Measurements from ENCODE around the gene STPG4.
"Not testable (repeated sequence)": the region's sequence is repeated elsewhere in the genome, so short reads cannot be mapped to it uniquely, and the experiment has no call there.

STPG4 gene

DNA sequence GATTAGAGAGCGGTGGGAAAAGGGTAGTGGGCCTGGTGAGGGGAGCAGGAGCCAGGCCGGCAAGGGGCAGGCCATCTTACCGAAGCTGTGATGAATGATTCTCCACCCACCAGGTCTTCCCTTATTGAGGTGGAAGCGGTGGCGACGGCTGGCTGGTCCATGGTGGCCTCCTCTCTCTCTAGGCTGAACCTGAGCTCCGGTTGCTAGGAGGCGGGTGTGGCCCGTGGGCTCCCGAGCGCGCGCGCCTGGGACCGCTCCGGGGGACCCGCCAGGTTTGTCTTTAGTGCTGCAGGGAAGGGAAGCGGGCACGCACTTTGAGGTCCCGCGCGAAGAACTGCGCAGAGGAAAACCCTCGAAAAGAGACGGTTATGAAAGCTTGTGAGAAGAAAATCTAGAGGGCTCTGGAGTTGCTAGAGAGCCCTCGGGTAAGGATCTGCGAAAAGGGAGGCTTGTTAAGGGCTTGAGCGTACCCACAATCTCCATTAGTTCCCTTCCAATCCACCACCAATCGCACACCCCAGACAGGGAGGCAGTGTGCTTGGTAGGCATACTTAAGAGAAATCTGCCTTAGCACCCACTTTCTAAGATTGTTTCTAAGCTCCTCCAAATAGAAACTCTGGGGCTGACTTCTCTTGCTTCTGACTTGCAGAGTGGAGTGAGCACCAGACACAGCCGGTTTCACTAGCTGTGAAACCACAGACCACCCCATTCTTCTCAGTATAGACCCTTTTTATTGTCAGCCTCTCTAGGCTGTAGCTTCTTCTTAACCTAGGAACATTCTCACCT, at the start of gene STPG4:
Gene STPG4 (minus strand): TSS at position 218 of the 786 bp plus-strand sequence. CDS start 57 bp downstream, at position 161.
- in situ Hi-C loops (cut with HindIII; ENCODE audit: low sequenced_read_pairs), result loop anchor here (25.0 kb wide), 1 partner anchor 143 kb away; no protein-coding TSS in a partner anchor

DNA sequence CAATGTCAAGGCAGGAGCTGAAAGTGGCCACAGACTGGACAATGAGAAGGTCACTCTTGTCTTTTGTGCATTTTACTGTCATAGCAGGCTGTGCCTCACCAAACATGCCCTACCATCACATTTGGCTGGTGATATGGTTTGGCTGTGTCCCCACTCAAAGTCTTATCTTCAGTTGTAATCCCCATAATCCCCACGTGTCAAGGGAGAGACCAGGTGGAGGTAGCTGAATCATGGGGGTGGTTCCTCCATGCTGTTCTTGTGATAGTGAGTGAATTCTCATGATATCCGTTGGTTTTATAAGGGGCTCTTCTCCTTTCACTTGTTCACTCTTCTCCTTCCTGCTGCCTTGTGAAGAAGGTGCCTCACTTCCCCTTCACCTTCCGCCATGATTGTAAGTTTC, 49.6 kb upstream of the STPG4 start:
- in situ Hi-C loops (cut with HindIII; ENCODE audit: low sequenced_read_pairs), result no loop called here

GRCh38 chr2:47203995-47204394, 48.9 kb upstream of the STPG4 start:
- in situ Hi-C loops (cut with HindIII; ENCODE audit: low sequenced_read_pairs), result no loop called here

DNA sequence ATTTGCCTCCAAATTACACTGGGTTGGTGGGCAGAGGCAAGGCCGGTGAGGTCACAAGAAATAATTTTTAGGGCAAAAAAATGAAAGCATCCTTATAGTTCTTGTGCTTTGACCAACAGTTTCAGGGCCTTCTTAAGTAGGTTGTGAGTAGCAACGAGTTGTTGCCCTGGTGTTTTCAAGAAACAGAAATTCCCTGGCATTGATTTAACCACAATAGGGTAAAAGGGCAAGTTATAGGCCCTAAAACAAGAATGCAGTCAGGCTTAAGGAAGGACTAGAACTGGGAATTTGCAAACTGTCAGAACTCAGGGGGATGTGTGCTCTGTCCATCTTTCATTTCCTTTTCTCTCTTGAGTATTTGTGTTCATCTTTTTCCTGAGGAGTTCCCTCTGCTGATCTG, 46.1 kb upstream of the STPG4 start:
- in situ Hi-C loops (cut with HindIII; ENCODE audit: low sequenced_read_pairs), result no loop called here

DNA sequence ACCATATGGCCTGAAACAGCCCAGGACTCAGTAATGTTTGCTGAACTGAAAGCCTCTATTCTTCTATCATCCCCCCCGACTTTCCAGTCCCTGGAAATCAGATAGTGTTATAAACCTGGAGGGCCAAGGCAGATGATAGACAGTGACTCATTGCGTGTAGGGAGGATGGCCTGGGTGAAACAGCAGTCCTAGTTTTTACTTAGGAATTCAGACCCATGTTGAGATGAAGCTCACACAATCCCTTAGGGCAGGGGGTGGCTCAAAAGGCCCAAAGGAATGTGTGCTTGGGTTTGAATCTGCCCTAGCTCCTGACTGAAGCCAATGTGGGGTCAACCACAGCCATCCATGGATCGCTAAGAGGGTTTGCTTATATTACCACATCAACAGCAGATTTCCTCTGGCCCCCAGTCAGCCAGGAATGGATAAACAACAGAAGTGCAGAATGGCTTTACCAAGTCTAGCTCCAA, 43.9 kb upstream of the STPG4 start:
- in situ Hi-C loops (cut with HindIII; ENCODE audit: low sequenced_read_pairs), result no loop called here

DNA sequence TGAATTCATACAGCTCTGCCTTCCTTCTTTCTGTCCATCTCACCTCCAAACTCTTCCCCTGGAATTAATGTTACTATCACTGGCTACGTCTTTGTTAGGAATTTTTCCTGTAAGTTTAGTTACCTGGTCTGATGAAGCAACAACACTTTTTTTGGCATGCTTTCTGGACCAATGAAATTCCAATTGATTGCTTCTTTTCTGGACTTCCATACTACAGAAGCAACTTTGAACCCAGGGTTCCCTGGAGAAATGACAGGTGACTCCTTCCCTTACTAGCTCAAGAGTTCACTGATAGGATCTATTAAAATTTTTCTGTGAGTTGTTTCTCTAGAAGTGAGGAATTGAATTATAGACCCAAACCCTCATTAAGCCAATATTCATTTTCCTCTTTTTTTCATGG, 41.4 kb upstream of the STPG4 start:
- in situ Hi-C loops (cut with HindIII; ENCODE audit: low sequenced_read_pairs), result no loop called here

DNA sequence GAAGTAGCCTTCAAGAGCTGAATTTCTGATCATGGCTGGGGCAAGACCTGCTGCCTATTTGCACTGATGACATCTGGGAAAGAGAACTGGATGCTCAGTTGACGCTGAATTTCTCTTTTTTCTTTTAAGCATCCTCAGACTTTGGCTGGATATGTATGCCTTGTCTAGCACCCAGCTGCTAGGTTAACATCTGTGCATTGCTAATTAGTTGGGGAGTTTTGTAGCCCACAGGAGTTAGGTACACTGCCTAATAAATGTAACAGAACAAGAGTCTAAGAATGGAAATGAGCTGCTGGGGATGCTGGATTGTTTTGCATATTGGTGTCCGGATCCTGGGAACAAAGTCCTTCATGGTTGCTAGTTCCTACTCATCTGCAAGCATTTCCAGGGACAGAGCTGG, 40.9 kb upstream of the STPG4 start:
- in situ Hi-C loops (cut with HindIII; ENCODE audit: low sequenced_read_pairs), result no loop called here

DNA sequence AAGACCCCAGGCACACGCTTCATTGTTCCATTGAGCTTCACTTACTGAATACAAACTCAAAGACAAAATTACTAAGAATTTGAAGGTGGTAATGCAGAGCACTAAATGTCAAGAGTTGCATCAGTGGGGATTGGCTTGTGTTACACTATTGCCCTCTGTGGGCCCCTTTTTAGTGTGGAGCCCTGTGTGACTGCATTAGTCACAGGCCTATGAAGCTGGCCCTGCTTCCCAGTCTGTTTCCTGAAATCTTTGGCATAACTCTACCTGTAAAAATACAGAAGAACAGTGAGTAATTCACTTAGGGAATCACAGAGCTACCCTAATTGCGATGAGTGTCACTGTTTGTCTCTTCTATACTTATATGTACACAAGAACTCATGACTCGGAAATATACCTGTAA, 40.0 kb upstream of the STPG4 start:
- in situ Hi-C loops (cut with HindIII; ENCODE audit: low sequenced_read_pairs), result no loop called here

- in situ Hi-C loops (cut with HindIII; ENCODE audit: low sequenced_read_pairs), result no loop called here
These were observed 39.3 kb upstream of the STPG4 start for GRCh38 chr2:47194410-47194809.

DNA sequence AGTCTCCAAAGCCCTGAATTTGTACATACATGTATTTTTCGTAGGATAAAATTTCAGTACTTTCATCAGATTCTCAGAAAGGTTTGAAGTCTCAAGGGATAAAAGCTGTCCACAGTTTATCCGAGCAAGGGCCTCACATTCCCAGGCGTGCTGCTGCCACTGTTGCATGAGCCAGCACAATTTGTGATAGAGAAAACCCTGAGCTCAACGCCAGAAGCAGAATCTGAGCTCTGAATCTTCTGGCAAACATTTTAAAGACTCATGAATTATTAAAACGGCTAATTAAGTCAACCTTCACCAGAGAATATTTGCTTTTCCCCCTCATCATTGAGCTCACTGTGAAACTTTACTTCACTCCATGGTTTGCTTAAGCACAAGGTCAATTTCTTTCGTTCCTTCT, 38.5 kb upstream of the STPG4 start:
- in situ Hi-C loops (cut with HindIII; ENCODE audit: low sequenced_read_pairs), result no loop called here

- in situ Hi-C loops (cut with HindIII; ENCODE audit: low sequenced_read_pairs), result no loop called here
These were observed 35.2 kb upstream of the STPG4 start for GRCh38 chr2:47190188-47190881.

DNA sequence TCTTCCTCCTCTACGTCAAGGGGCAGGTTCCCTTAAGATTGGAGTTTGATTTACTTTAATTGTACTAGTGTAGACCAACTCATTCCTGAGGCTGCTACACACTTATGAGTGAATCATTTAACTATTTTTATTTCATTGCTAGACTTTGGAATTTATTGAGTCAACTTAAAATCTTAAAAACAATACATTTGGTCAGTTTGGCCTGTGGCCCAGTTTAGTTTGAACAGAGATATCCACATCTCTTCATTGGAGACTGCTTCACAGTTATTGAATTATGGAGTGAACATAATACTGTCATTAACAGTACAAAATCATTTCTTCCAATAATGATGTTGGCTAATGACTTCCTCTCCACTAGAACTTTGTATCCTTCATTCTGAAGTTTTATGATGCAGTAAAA, 34.5 kb upstream of the STPG4 start:
- in situ Hi-C loops (cut with HindIII; ENCODE audit: low sequenced_read_pairs), result no loop called here

DNA sequence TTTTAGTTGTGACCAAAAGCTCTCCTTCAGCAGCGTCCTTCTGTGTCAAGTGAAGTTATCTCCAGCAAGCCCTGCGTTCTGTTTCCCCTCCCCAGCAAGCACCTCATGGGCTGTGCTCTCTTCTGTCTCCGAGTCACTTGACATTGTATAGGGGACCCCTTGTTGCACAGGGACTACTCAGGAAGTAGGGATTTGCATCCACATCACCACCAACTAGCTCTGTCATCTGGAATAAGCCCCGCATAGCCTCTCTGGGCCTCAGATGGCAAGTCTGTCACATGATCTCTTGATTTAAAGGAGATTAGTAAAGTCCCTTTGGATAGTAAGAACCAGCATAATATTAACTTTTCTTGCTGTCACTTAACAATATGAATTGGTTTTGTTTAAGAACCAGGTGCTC, 32.0 kb upstream of the STPG4 start:
- in situ Hi-C loops (cut with HindIII; ENCODE audit: low sequenced_read_pairs), result no loop called here

- in situ Hi-C loops (cut with HindIII; ENCODE audit: low sequenced_read_pairs), result no loop called here
These were observed 31.2 kb upstream of the STPG4 start for GRCh38 chr2:47186351-47186750.

DNA sequence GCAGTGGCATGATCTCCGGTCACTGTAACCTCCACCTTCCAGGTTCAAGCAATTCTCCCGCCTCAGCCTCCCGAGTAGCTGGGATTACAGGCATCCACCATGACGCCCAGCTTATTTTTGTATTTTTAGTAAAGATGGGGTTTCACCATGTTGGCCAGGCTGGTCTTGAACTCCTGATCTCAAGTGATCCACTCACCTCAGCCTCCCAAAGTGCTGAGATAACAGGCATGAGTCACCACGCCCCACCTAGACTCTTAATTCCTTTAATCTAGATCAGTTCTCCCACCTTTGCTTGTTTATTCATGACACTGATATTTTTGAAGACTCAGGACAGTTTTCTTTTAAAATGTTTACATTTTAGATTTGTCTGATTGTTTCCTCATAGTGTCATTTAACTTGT, 30.0 kb upstream of the STPG4 start:
- in situ Hi-C loops (cut with HindIII; ENCODE audit: low sequenced_read_pairs), result not testable (repeated sequence)

DNA sequence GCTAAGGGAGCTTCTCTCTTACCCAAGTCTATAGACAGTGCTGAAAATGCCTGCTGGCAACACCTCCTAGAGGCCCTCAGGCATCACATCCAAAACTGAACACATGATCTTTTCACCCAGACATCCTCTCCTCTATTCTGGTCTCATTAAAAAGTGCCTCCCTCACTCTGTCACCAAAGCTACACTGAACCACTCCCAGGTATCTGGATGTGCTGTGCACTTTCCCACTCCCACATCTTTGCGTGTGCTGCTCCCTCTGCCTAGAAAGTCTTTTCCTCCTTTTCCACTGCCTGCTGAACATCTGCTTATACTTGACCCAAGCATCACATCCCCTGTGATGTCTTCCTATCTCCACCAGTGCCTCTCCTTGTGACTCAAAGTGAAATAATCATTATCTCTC, 26.1 kb upstream of the STPG4 start:
- in situ Hi-C loops (cut with HindIII; ENCODE audit: low sequenced_read_pairs), result no loop called here

- in situ Hi-C loops (cut with HindIII; ENCODE audit: low sequenced_read_pairs), result no loop called here
These were observed 25.4 kb upstream of the STPG4 start for GRCh38 chr2:47180531-47180930.

- in situ Hi-C loops (cut with HindIII; ENCODE audit: low sequenced_read_pairs), result no loop called here
These were observed 24.3 kb upstream of the STPG4 start for GRCh38 chr2:47179388-47179787.

GRCh38 chr2:47178341-47178740, 23.2 kb upstream of the STPG4 start:
- in situ Hi-C loops (cut with HindIII; ENCODE audit: low sequenced_read_pairs), result no loop called here

GRCh38 chr2:47177043-47177565, 22.0 kb upstream of the STPG4 start:
- in situ Hi-C loops (cut with HindIII; ENCODE audit: low sequenced_read_pairs), result no loop called here

- in situ Hi-C loops (cut with HindIII; ENCODE audit: low sequenced_read_pairs), result loop anchor here (5.0 to 25.0 kb wide), 2 partner anchors 107 to 163 kb away; no protein-coding TSS in a partner anchor
These were observed 19.7 kb upstream of the STPG4 start for GRCh38 chr2:47174733-47175361.
